ENCODE results near the gene PRELP.

The PRELP gene

DNA sequence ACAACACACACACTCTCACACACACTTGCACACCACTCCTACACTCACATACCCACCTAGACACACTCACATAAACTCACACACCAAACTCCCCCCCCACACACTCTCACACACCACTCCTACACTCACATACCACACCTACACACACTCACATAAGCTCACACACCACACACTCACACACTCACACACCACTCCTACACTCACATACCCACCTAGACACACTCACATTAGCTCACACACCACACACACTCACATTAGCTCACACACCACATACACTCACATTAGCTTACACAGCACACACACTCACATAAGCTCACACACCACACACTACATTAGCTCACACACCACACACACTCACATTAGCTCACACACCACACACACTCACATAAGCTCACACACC, 51.4 kb downstream of the PRELP start:
- no peak for DNase-seq

GRCh38 chr1:203528063-203528462, 52.5 kb downstream of the PRELP start:
- no peak for DNase-seq

- DNase-seq: no peak
These were observed 53.6 kb downstream of the PRELP start for GRCh38 chr1:203528976-203529835.

- DNase-seq: no peak
These were observed 55.5 kb downstream of the PRELP start for GRCh38 chr1:203531063-203531462.

GRCh38 chr1:203534012-203534411, 58.4 kb downstream of the PRELP start:
- DNase-seq: no peak

- no peak for DNase-seq
These were observed 58.9 kb downstream of the PRELP start for GRCh38 chr1:203534526-203534925.

DNA sequence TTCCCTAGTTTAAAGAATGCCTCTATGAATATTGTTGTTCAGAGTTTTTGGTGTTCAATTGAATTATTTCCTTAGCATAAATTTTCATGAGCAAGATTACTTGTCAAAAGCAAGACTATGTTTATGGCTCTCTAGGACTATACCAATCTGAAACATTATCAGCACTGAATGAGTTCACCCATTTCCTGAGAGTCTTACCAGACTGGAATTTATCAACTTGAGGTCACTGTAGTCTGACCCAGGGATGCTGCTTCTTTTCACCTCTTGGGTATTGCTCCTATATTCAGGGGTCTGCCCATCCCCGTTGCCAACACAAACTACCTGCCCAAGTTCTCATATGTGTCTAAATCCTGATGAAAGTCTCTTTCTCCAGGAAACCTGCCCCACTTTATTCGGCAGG, 61.0 kb downstream of the PRELP start:
- no peak for DNase-seq

DNA sequence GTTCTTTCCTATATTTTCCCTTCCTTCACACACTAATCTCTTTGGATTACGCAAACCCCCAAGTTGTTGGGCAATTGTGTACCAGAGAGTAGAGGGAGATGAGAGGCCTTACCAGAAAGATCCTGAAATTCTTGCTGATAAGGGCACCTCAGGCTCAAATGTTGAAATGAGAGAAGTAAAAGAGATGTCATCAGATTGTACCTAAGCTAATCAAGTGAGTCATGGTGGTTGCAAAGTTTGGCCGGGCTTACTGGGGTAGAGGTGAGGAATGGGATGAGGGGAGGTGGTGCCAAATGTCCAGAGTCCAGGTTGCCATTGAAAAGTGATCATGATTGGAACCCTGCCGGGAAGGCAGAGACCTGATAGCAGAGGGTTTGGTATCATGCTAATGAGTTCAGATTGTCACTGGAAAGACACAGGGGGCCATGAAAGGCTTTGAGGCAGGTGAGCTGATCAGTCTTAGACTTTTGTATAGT, 61.4 kb downstream of the PRELP start:
- DNase-seq: no peak

GRCh38 chr1:203537806-203538464, 62.3 kb downstream of the PRELP start:
- no peak for DNase-seq

GRCh38 chr1:203538726-203539125, 63.1 kb downstream of the PRELP start:
- no peak for DNase-seq

DNA sequence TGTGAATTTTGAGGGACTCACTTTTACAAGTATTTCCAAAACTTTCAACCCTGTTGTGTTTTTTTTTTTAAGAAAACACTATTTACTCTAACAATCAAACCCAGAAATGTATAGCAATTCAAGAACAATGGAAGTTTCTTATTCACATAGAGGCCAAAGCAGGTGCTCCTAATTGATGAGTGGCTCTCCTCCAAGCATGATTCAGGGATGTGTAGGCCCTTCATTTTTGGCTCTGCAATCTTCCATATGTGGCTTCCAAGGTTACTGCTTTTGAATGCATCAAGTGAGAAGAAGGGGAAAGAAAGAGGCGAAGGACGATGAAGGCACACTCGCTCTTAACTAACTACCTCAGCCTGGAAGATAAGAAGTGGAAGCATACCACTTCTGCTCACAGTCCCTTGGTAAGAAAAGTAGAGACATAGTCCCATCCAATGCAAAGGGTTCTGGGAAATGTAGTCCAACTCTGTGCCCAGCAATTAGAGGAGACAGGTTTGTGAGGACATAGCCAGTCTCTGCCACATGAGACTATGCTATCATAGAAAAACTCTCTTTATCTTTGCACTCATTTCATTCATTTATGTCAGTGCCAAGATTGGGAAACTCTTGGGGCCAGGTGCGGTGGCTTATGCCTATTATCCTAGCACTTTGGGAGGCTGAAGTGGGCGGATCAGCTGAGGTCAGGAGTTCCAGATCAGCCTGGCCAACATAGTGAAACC, 64.4 kb downstream of the PRELP start:
- no peak for DNase-seq
